Uterus (tissue), 4 donors: ENCODE measurements around the gene NCAPG2. TPM values are rescaled to one million over a fixed set of nuclear protein-coding genes. Genes with fewer than 3 reads are reported as not detected.

Experiments
- DNase-seq, 2 donors: peaks; one replicate each; pipeline ENCODE4 v3.0.0-alpha.2; 2019 to 2020
- H3K27ac ChIP-seq, 2 donors: fragments of 200-600 bp; sonication (generic); 1 replicate in 1 of 2; 2 replicates in 1 of 2; pipeline ENCODE4 v1.5.1; 2016 to 2018
- H3K27me3 ChIP-seq, 2 donors: fragments of 200-600 bp; sonication (generic); one replicate each; pipeline ENCODE4 v1.5.1; 2018 to 2019; ENCODE audit warnings: control low read depth in 1 of 2
- H3K36me3 ChIP-seq, 2 donors: fragments of 200-600 bp; sonication (generic); one replicate each; pipeline ENCODE4 v1.5.1; 2019; ENCODE audit warnings: control low read depth in 1 of 2
- H3K4me1 ChIP-seq, 2 donors: fragments of 200-600 bp; sonication (generic); one replicate each; pipeline ENCODE4 v1.5.1; 2018 to 2019; ENCODE audit warnings: control low read depth in 1 of 2
- H3K4me3 ChIP-seq, 2 donors: fragments of 200-600 bp; sonication (generic); 1 replicate in 1 of 2; 2 replicates in 1 of 2; pipeline ENCODE4 v1.5.1; 2018 to 2019; ENCODE audit warnings: mild to moderate bottlenecking in 1 of 2
- H3K9me3 ChIP-seq, 2 donors: fragments of 200-600 bp; sonication (generic); one replicate each; pipeline ENCODE4 v1.5.1; 2019; ENCODE audit warnings: control low read depth in 1 of 2
- CTCF ChIP-seq, 4 experiments: fragments of 200-600 bp in 2 of 4; fragments of 450-650 bp in 2 of 4; sonication (generic) in 2 of 4; IDR thresholded peaks; one replicate each; pipeline ENCODE4 v1.5.1; 2016 to 2019; ENCODE audit warnings: antibody characterized with exemption in 4 of 4, mild to moderate bottlenecking in 2 of 4, moderate library complexity in 1 of 4
- POLR2A ChIP-seq, 2 donors: fragments of 450-650 bp; IDR thresholded peaks; one replicate each; pipeline ENCODE4 v1.6.1; 2016; ENCODE audit warnings: antibody characterized with exemption in 2 of 2, mild to moderate bottlenecking in 1 of 2, moderate library complexity in 1 of 2
- intact Hi-C: fragments of 100-400 bp; cut with DNase I; formaldehyde crosslinking; loops from one replicate; pipeline ENCODE4 v1.15.1; 2023; ENCODE audit warnings: low total_unique reads
- total RNA-seq, 4 donors: library from RNA; depleted of rRNA in 3 of 4; stranded (reverse); fragments of >200 nt in 3 of 4; gene quantifications; one replicate each; pipeline versions ENCODE4 v1.1.0 to v1.2.4, GENCODE V29; 2014 to 2023
- donor health status: DM: yes; HTN: yes; CAD: no.

Gene NCAPG2
- total RNA-seq, 4 donors from 2014 or later, result 0.51 to 36.0 (median 7.8) TPM

- TF ChIP-seq POLR2A (IDR thresholded peaks at IDR 0.05) (no peak), CTCF (IDR thresholded peaks at IDR 0.05) (no peak)
- H3K36me3 ChIP-seq, result no peaks in the 10 kb centered on the region
- no peak for DNase-seq
- no peaks in the 10 kb centered on the region for H3K27me3 ChIP-seq
- no peaks in the 10 kb centered on the region for H3K9me3 ChIP-seq
- no peak overlapping the region for H3K4me3 ChIP-seq
- no peaks in the 10 kb centered on the region for H3K4me1 ChIP-seq
- H3K27ac ChIP-seq, result no peak overlapping the region
- intact Hi-C loops, result no loop called here
Measured at GRCh38 chr7:158662610-158663427, 41.8 kb downstream of the NCAPG2 start.

- Histone ChIP-seq H3K4me3 (no peak overlapping the region), H3K27ac (no peak overlapping the region), H3K36me3 (no peaks in the 10 kb centered on the region), H3K4me1 (no peaks in the 10 kb centered on the region), H3K27me3 (no peaks in the 10 kb centered on the region), H3K9me3 (no peaks in the 10 kb centered on the region)
- DNase-seq, result no peak
- intact Hi-C loops, result no loop called here
- TF ChIP-seq CTCF (IDR thresholded peaks at IDR 0.05), result no peak
- TF ChIP-seq POLR2A (IDR thresholded peaks at IDR 0.05), result no peak
Measured at GRCh38 chr7:158658475-158658874, 46.1 kb downstream of the NCAPG2 start.

GRCh38 chr7:158657189-158657746 lies 47.3 kb downstream of the NCAPG2 start:
- Histone ChIP-seq H3K9me3 (no peaks in the 10 kb centered on the region), H3K27me3 (no peaks in the 10 kb centered on the region), H3K4me3 (no peak overlapping the region), H3K36me3 (no peaks in the 10 kb centered on the region), H3K27ac (no peak overlapping the region), H3K4me1 (no peaks in the 10 kb centered on the region)
- intact Hi-C loops, result no loop called here
- no peak for TF ChIP-seq POLR2A (IDR thresholded peaks at IDR 0.05)
- no peak for TF ChIP-seq CTCF (IDR thresholded peaks at IDR 0.05)
- DNase-seq, result no peak

GRCh38 chr7:158655931-158656441 lies 48.6 kb downstream of the NCAPG2 start:
- no peaks in the 10 kb centered on the region for H3K9me3 ChIP-seq
- no peak for DNase-seq
- no peaks in the 10 kb centered on the region for H3K36me3 ChIP-seq
- intact Hi-C loops, result no loop called here
- H3K4me3 ChIP-seq, result no peak overlapping the region
- TF ChIP-seq POLR2A (IDR thresholded peaks at IDR 0.05), result no peak
- TF ChIP-seq CTCF (IDR thresholded peaks at IDR 0.05), result no peak
- H3K4me1 ChIP-seq, result no peaks in the 10 kb centered on the region
- no peaks in the 10 kb centered on the region for H3K27me3 ChIP-seq
- H3K27ac ChIP-seq, result no peak overlapping the region

GRCh38 chr7:158655507-158655906 lies 49.1 kb downstream of the NCAPG2 start:
- no peak for TF ChIP-seq CTCF (IDR thresholded peaks at IDR 0.05)
- no peak for TF ChIP-seq POLR2A (IDR thresholded peaks at IDR 0.05)
- intact Hi-C loops, result no loop called here
- Histone ChIP-seq H3K4me1 (no peaks in the 10 kb centered on the region), H3K36me3 (no peaks in the 10 kb centered on the region), H3K4me3 (no peak overlapping the region), H3K27me3 (no peaks in the 10 kb centered on the region), H3K9me3 (no peaks in the 10 kb centered on the region), H3K27ac (no peak overlapping the region)
- no peak for DNase-seq
